ENCODE data around the gene RPS16.

DNA sequence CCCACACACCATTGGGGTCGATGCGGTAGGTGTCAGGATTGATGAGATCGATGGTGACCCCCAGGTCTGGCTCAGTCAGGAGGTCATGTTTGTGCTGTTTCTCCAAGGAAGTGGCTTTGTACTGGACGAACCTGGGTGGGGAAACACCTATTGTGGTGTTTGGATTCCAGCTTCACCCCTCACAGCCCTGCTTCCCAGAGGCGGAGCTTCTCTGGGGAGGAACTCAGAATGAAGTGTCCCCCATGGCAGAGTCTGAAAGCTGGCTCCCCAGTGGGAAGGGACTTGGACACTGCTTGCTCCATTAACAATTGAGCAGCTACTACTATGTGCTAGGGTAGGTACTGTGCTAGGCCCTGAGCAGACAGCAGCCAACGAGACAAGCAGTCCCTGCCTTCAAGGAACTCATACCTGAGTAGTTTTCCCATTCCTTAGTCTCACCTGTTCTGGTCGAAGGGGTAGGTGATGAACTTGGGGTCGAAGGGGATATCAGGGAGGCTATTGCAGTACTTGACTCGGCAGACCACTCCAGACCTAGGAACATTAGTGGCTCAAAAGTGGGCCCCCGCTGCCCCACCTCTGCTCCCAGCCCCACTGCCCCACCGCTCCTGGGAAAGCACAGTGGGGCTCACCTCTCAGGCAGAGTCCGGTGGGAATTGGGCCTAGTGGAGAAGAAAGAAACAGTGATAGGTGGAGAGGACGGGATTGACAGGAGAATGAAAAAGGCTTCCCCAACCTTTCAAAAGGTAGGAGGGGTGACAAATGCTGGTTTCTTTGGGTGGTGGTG, 45.9 kb downstream of the RPS16 start:
- TF ChIP-seq, protein P1, sequence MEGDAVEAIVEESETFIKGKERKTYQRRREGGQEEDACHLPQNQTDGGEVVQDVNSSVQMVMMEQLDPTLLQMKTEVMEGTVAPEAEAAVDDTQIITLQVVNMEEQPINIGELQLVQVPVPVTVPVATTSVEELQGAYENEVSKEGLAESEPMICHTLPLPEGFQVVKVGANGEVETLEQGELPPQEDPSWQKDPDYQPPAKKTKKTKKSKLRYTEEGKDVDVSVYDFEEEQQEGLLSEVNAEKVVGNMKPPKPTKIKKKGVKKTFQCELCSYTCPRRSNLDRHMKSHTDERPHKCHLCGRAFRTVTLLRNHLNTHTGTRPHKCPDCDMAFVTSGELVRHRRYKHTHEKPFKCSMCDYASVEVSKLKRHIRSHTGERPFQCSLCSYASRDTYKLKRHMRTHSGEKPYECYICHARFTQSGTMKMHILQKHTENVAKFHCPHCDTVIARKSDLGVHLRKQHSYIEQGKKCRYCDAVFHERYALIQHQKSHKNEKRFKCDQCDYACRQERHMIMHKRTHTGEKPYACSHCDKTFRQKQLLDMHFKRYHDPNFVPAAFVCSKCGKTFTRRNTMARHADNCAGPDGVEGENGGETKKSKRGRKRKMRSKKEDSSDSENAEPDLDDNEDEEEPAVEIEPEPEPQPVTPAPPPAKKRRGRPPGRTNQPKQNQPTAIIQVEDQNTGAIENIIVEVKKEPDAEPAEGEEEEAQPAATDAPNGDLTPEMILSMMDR (IDR thresholded peaks at IDR 0.05; ENCODE audit: insufficient read depth, low read depth, low read length): no peak
- no peak for TF ChIP-seq EZH2 (IDR thresholded peaks at IDR 0.05; ENCODE audit: insufficient read depth, low read length)
